Hematopoietic multipotent progenitor cell (in vitro differentiated cells): ENCODE measurements around the gene CLDN19. TPM values are rescaled to one million over a fixed set of nuclear protein-coding genes. Genes with fewer than 3 reads are reported as not detected.
A peak's percentile ranks its signal among the peaks of the same experiment; 100 is the strongest.
"Not testable (repeated sequence)": the region's sequence is repeated elsewhere in the genome, so short reads cannot be mapped to it uniquely, and the experiment has no call there.

Source experiments
- DNase-seq, 3 donors: peaks; one replicate each; pipeline ENCODE4 v3.0.0-alpha.2; 2011 to 2015; ENCODE audit warnings: low read depth in 2 of 3, low spot score in 2 of 3
- total RNA-seq: library from RNA; depleted of rRNA; stranded (reverse); fragments of >200 nt; gene quantifications from one replicate; pipeline ENCODE4 v1.2.3, GENCODE V29; 2012

CLDN19 gene
- total RNA-seq, 1 donor: under 0.01 TPM

GRCh38 chr1:42714441-42714840, 25.6 kb downstream of the CLDN19 start:
- peak in 1 of 3 donors; percentile 35 for DNase-seq

GRCh38 chr1:42713293-42713692, 26.7 kb downstream of the CLDN19 start:
- peak in 1 of 3 donors; percentile 18 for DNase-seq

GRCh38 chr1:42712808-42713207, 27.2 kb downstream of the CLDN19 start:
- not testable (repeated sequence) for DNase-seq

GRCh38 chr1:42703888-42704464, 36.1 kb downstream of the CLDN19 start:
- DNase-seq: no peak

DNA sequence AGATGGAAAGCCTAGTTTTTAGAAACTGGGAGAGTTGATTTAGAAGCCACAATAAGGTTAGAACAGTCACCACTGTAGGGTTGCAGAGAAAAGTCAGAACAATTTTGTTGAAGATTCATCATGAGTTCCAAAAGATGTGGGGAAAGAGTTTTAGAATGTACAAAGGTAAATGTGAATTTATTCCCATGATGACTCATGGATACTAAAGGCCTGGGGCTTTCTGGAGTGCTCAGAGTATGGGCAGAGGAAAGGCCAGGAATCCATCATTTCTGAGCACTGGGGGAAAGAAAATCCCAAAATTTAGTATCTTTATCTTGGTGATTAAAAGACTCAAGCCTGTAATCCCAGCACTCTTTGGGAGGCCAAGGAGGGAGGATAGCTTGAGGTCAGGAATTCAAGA, 40.0 kb downstream of the CLDN19 start:
- no peak for DNase-seq

DNA sequence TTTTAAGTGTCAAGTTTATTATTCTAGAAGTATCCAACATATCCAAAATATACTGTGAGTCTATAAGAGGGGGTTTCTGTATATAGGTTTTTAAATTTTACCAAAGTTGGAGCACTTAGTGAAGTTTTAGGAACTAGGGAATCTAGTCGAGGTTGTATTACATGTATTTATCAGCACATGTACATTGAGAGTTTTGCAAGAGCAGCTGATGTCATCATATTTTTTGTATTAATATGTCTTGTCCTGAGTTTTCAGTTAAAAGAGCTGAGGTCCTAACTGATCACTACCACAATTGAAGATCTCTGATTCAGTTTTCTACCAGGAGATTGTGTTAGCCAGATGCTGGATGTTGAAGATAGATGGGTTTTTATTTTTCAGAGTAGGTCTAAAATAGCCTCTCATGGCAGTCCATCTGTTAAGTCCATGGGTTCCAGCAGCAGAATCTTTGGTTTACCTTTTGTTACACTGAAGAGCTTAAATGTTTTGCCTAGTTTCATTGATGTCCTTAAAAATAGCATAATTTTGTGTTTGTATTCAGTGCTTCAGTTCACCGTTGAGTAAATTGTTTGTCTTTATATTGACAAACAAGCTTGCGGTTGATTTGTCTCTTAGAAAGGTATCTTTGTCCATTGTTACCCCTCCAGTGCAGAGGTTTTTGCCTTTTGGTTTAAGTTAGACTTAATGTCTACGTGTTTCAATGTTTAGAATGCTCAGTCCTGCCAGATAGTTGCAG, 41.8 kb downstream of the CLDN19 start:
- no peak for DNase-seq

DNA sequence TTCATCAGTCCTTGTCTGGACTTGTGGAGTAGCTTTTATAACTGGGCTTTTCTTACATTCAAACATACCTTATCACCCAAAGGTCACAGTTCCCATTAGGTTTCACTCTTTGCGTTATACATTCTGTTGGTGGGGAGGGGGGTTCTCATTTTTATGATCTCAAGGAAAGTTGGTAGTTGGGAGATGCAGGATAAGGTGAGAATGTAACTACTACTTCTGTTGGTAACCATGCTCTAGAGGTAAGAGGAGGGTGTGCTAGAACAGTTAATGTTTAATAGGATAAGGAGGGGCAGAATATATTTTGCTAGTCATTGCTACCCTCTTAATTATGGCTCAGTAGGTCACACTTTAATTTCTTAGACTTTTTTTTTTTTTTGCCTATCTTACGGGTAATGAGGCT, 47.1 kb downstream of the CLDN19 start:
- DNase-seq: no peak

- no peak for DNase-seq
These were observed 47.6 kb downstream of the CLDN19 start for GRCh38 chr1:42692461-42692860.

DNA sequence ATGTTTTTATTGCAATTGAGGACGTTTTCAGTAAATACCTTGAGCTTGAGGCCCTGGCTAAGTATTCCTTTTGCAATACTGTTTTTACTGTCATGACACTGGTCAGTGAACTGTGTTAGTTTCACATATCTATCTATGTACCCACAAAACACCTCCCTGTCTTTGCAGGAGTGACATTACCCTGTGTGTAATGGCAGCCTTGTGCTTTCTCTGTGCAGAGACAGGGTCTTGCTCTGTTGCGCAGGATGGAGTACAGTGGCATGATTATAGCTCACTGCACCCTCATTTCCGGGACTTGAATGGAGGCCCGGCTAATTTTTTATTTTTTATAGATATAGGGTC, 48.9 kb downstream of the CLDN19 start:
- DNase-seq: no peak

DNA sequence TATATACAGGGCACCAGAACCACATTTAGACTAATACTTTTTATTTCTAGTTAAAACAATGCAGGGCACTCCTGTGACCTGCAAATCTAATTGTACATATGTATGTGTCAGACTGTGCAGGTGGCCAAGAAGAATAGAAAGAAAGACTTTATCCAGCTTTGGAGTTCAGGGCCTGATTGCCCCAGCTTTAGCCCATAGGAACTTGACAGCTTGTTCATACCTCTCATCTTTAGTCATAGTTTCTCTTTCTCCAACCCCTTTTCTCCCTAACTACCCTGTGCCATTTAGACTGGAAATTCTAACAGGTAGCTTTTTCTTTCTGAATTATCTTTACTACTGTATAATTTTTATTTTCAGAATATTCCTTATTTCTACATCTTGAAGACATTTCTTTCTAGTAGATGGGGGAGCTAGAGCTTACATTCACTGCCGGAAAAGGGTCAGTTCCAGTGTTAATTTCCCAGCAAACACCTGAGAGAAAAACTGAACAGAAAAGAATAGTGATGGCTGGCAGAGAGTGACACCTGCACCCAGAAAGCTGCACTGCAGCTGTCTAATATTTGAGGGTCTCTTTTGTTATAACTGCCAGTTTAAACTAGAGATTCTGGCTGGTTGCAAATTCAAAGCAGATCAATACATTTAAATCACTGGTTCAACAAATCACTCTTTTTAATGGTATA, 49.4 kb downstream of the CLDN19 start:
- no peak for DNase-seq

GRCh38 chr1:42689912-42690311, 50.1 kb downstream of the CLDN19 start:
- DNase-seq: no peak

DNA sequence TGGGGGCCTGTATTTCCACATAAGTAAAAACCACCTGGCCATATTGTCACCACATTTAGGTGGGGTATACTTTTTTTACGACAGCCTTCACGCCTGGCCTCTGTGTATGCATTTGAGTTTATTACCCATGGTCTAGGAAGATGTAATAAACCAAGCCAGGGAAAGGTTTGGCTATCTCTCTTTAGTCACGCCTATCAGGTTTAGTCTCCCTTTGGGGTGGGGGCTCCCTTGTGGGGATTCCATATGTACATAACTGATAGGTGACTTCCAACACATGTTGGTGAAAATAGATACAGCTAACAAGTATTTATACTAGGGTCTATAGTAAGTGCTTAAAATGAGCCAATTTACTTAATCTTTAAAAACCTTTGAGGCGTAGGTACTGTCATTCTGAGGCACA, 53.6 kb downstream of the CLDN19 start:
- no peak for DNase-seq

DNA sequence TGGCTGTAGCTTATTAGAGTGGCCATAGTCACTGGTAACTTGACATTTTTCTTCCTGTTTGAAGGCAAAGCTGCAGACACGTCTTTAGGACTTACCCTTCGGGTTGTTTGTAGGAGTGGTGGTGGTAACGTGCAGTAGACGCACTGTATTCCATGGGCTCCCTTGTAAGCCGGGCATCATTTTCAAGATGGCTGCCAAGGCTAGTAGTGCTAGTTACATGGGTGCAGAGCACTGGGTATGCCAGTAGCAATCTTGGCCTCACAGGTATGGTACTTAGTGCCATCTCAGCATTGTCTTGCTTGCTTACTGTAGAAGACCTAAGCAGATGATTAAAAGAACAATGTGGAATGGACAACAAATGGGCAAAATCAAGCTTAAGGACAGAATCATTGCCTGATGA, 55.9 kb downstream of the CLDN19 start:
- DNase-seq: no peak

Other genes starting within 250 kb of the CLDN19 start
- gene PPIH, start 81.8 kb downstream of the CLDN19 start, total RNA-seq: 18.0 TPM
- gene YBX1, start 57.8 kb downstream of the CLDN19 start, total RNA-seq: 347 TPM
- gene P3H1, start 26.8 kb upstream of the CLDN19 start, total RNA-seq: 62.7 TPM
- gene C1orf50, start 27.0 kb upstream of the CLDN19 start, total RNA-seq: 2.4 TPM
- gene TMEM269, start 44.8 kb upstream of the CLDN19 start, total RNA-seq: under 0.01 TPM
- gene ERMAP, start 76.9 kb upstream of the CLDN19 start, total RNA-seq: 9.7 TPM
- gene SVBP, start 77.2 kb upstream of the CLDN19 start, total RNA-seq: 7.0 TPM
- 14.8 TPM for gene ZNF691, start 106.4 kb upstream of the CLDN19 start, total RNA-seq
- gene SLC2A1, start 218.6 kb upstream of the CLDN19 start, total RNA-seq: 83.5 TPM